Measurements from ENCODE around the gene GALNT1. TPM values are rescaled to one million over a fixed set of nuclear protein-coding genes. Genes with fewer than 3 reads are reported as not detected.

The GALNT1 gene
- total and polyA plus RNA-seq, 2 of the 4 experiments (the other 2 are of a cell fraction): 24.9 to 43.9 TPM

- Histone ChIP-seq H4K8ac (ENCODE audit: low read depth in 2 of 2, low read length in 2 of 2) (no peak overlapping the region), H3K36me3 (ENCODE audit: control insufficient read depth, insufficient read depth, low read length) (no peaks in the 10 kb centered on the region; the same call in 1 of the 2 replicates), H2BK15ac (ENCODE audit: low read depth, low read length) (no peak overlapping the region), H3K9ac (ENCODE audit: low read depth, low read length) (no peak overlapping the region), H2AFZ (replicated peaks; ENCODE audit: low read length, poor library complexity) (no peak overlapping the region), H2AK9ac (replicated peaks; ENCODE audit: low read depth, low read length, poor library complexity) (no peak overlapping the region), H3K23ac (ENCODE audit: low read depth, low read length) (no peak overlapping the region), H3K4ac (ENCODE audit: low read depth, low read length) (no peak overlapping the region), H4K5ac (ENCODE audit: low read depth, low read length) (no peak overlapping the region), H3K4me3 (ENCODE audit: insufficient read depth, low read depth, low read length) (no peak overlapping the region), H4K20me1 (ENCODE audit: insufficient read depth, low read length) (no peaks in the 10 kb centered on the region), H3K27ac (ENCODE audit: insufficient read depth, low read length) (no peak overlapping the region), H3K9me1 (ENCODE audit: insufficient read depth, low read length) (no peaks in the 10 kb centered on the region), H3K14ac (replicated peaks; ENCODE audit: low read depth, low read length) (no peak overlapping the region), H2BK120ac (ENCODE audit: low read depth, low read length) (no peak overlapping the region), H3K18ac (ENCODE audit: low read depth, low read length) (no peak overlapping the region), H2BK20ac (ENCODE audit: low read depth, low read length) (no peak overlapping the region), H3K9me3 (ENCODE audit: control insufficient read depth, insufficient read depth, low read length) (0 out of 2 replicates have a peak, but pooled peaks cover 2% of the 10 kb centered on the region), H3K4me1 (ENCODE audit: control insufficient read depth, insufficient read depth, low read length) (no peaks in the 10 kb centered on the region), H3K56ac (ENCODE audit: extremely low read depth, insufficient read depth, low read length) (no peak overlapping the region), H2BK5ac (ENCODE audit: low read depth, low read length, poor library complexity, severe bottlenecking) (no peak overlapping the region), H4K91ac (ENCODE audit: insufficient read depth, low read depth, low read length) (no peak overlapping the region), H3K4me2 (ENCODE audit: low read depth, low read length) (no peak overlapping the region), H3K79me1 (ENCODE audit: low read depth in 1 of 2, low read length in 2 of 2) (no peaks in the 10 kb centered on the region), H2AK5ac (ENCODE audit: low read depth, low read length) (no peak overlapping the region), H3K27me3 (ENCODE audit: control insufficient read depth, insufficient read depth, low read length) (no peaks in the 10 kb centered on the region)
- intact Hi-C loops (cut with micrococcal nuclease): no loop called here
- in situ Hi-C loops (cut with MboI; ENCODE audit: low sequenced_read_pairs): no loop called here
- WGBS, 2 experiments (ENCODE audit: extremely low coverage in 2 of 2, insufficient read length in 1 of 2): no CpG with 5 or more reads among the region's 2 CpGs
- BruUV-seq (replicated peaks): no TSS peak
- ATAC-seq (ENCODE audit: low read depth) (no peak), DNase-seq (no peak)
- CTCF ChIA-PET: no interaction called here
- POLR2A ChIA-PET (ENCODE audit: unreplicated experiment): no interaction called here
- dilution Hi-C loops (cut with HindIII; ENCODE audit: low sequenced_read_pairs, unreplicated experiment): no loop called here
- TF ChIP-seq NFE2L2 (IDR thresholded peaks at IDR 0.05; ENCODE audit: low read depth, low read length) (no peak), RCOR1 (IDR thresholded peaks at IDR 0.05; ENCODE audit: insufficient replicate concordance, low read length) (no peak), CEBPB (IDR thresholded peaks at IDR 0.05; ENCODE audit: low read depth, low read length) (no peak), USF2 (IDR thresholded peaks at IDR 0.05; ENCODE audit: low read depth, low read length) (no peak), ELK1 (IDR thresholded peaks at IDR 0.05; ENCODE audit: borderline replicate concordance, low read depth, low read length) (no peak), BHLHE40 (IDR thresholded peaks at IDR 0.05; ENCODE audit: low read depth, low read length) (no peak), CTCF (conservative IDR thresholded peaks at IDR 0.05; ENCODE audit: low read depth, low read length) (no peak), RFX5 (IDR thresholded peaks at IDR 0.05; ENCODE audit: low read depth, low read length) (no peak), MXI1 (IDR thresholded peaks at IDR 0.05; ENCODE audit: borderline replicate concordance, low read depth, low read length) (no peak), CHD1 (IDR thresholded peaks at IDR 0.05; ENCODE audit: low read depth, low read length) (no peak), SMC3 (IDR thresholded peaks at IDR 0.05; ENCODE audit: low read depth, low read length) (no peak), MAZ (IDR thresholded peaks at IDR 0.05; ENCODE audit: borderline replicate concordance, low read depth, low read length) (no peak), POLR2A (IDR thresholded peaks at IDR 0.05; ENCODE audit: low read depth, low read length) (no peak)
Observed at GRCh38 chr18:35715139-35715538, 133.6 kb downstream of the GALNT1 start.
